ENCODE measurements around the gene GART. TPM values are rescaled to one million over a fixed set of nuclear protein-coding genes. Genes with fewer than 3 reads are reported as not detected.

GART gene
- total RNA-seq, 4 donors from 2014 or later: 35.8 to 61.8 (median 49.0) TPM

DNA sequence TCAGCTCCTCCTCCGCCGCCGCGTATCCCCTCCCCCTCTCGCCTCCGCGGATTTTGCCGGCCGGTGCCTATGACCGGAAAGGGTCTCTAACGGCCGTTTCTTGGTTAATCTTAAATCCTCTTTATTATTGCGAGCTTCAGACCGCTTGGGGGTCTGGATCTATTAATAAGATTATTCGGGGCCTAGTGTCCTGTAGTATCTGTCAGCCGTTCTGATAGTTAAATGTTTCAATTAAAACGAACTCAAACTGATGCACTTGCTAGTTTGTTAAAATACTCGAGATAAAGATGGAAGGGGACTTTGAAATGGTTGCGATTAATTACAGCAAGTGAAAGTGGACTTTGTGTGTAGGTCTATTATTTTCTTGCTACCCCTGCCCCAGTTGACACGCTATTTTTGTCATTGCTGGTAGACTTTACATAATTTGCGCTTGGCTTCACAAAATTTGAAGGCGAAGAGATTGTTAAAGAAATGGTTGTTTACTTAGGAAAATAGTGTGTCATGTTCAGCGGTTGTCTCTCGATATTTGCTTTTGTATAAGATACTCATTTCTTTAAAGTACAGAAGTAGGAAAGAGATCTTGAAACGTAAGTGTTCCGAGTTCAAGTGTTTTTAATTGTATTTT lies 1.7 kb upstream of the GART start:
- Histone ChIP-seq H3K27ac (replicated peaks in 1 of 4) (peak overlapping the region; percentile 96 to 99 (median 98)), H3K9me3 (no peaks in the 10 kb centered on the region), H3K4me1 (peaks cover 34 to 52% (median 51%) of the 10 kb centered on the region in 4 donors), H3K36me3 (peaks cover 18 to 34% (median 26%) of the 10 kb centered on the region in 4 donors), H3K4me3 (peak overlapping the region; percentile 72 to 81 (median 75)), H3K27me3 (no peaks in the 10 kb centered on the region)
- under 1% methylated on average over 26 of the region's 26 CpGs for WGBS
- no peak for DNase-seq (ENCODE audit: extremely low spot score)
- TF ChIP-seq POLR2AphosphoS5 (IDR thresholded peaks at IDR 0.05): no peak
- no peak for TF ChIP-seq POLR2A (IDR thresholded peaks at IDR 0.05; ENCODE audit: low read depth)
- TF ChIP-seq EP300 (IDR thresholded peaks at IDR 0.05): no peak
- TF ChIP-seq, protein P1, sequence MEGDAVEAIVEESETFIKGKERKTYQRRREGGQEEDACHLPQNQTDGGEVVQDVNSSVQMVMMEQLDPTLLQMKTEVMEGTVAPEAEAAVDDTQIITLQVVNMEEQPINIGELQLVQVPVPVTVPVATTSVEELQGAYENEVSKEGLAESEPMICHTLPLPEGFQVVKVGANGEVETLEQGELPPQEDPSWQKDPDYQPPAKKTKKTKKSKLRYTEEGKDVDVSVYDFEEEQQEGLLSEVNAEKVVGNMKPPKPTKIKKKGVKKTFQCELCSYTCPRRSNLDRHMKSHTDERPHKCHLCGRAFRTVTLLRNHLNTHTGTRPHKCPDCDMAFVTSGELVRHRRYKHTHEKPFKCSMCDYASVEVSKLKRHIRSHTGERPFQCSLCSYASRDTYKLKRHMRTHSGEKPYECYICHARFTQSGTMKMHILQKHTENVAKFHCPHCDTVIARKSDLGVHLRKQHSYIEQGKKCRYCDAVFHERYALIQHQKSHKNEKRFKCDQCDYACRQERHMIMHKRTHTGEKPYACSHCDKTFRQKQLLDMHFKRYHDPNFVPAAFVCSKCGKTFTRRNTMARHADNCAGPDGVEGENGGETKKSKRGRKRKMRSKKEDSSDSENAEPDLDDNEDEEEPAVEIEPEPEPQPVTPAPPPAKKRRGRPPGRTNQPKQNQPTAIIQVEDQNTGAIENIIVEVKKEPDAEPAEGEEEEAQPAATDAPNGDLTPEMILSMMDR (IDR thresholded peaks at IDR 0.05): no peak
- intact Hi-C loops (cut with DNase I): loop anchor here (5.0 kb wide), 1 partner anchor 61 kb away; no protein-coding TSS in a partner anchor

DNA sequence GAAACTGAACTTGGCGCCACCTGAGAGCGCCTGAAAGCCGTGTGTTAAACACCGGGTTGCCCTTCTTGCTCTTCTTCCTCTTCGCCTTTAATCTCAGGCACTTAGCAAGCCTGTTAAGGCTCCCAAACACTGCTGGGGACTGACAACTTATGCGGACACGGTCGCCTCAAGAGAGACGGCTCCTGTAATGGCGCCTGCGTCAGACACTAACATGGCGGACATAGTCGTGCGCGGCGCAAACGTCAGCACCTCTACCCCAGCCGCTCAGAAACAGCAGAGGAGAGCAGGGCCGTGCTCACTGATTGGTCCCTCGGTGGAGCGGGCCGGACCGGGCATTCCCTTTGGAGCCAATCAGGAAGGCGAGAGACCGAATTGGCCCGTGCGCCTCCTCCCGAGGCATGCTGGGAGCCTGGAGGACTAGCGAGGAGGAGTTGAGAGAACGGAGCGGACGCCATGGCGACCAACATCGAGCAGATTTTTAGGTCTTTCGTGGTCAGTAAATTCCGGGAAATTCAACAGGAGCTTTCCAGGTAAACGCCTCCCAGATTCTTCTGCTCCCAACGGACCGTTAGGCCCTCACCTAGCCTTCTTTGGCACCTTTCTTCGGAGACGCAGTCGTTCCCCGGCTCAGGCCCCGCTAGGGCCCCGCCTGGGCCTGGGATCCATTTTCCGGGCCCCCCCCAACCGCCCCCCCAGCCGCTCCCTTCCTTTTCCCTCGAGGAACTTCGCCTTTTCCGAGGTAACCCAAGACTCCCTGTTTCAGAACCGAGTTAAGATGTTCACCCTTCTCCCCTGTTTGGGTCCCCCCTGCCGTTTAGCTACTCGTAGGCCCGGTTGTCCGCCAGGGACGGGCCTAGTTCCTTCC lies 955 bp upstream of the GART start, which contains the start of gene SON:
Gene SON, plus strand, starts transcription at position 399 of the 865 bp plus-strand sequence. Its CDS starts 55 bp downstream, at position 454.
- intact Hi-C loops (cut with DNase I): loop anchor here (5.0 kb wide), 1 partner anchor 61 kb away; no protein-coding TSS in a partner anchor
- H3K4me1 ChIP-seq: peaks cover 34 to 51% (median 47%) of the 10 kb centered on the region in 4 donors
- H3K27me3 ChIP-seq: no peaks in the 10 kb centered on the region
- H3K27ac ChIP-seq (replicated peaks in 1 of 4): peak within 1 kb of the TSS; percentile 96 to 99 (median 98)
- under 1% methylated on average over 24 of the region's 57 CpGs for WGBS
- peak; percentile 100 for DNase-seq (ENCODE audit: extremely low spot score)
- H3K36me3 ChIP-seq: peaks cover 23 to 34% (median 28%) of the 10 kb centered on the region in 4 donors
- no peaks in the 10 kb centered on the region for H3K9me3 ChIP-seq
- H3K4me3 ChIP-seq: peak within 1 kb of the TSS; percentile 72 to 81 (median 75)
- TF ChIP-seq POLR2A (IDR thresholded peaks at IDR 0.05; ENCODE audit: low read depth): peak; percentile 72
- no peak for TF ChIP-seq EP300 (IDR thresholded peaks at IDR 0.05)
- TF ChIP-seq POLR2AphosphoS5 (IDR thresholded peaks at IDR 0.05): peak; percentile 95 to 97
- TF ChIP-seq, protein P1 (IDR thresholded peaks at IDR 0.05): no peak

DNA sequence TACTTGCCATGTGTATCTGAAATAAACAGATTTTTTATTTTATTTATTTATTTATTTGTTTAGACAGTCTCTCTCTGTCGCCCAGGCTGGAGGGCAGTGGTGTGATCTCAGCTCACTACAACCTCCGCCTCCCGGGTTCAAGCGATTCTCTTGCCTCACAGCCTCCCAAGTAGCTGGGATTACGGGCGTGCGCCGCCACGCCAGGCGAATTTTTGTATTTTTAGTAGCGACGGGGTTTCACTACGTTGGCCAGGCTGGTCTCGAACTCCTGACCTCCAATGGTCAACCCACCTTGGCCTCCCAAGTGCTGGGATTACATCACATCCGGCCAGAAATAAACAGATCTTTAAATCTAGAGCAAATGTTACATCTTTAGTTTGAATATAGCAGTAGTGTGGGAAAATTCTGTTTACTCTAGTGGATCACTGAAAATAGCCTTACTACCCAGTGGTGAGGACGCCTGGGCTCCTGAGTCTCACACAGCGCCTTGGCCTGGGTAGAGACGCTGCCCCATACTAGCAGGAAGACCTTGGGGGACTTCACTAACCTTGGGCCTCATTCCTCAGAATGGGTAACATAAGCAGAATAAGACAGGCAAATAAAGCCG lies 709 bp downstream of the GART start:
- DNase-seq (ENCODE audit: extremely low spot score): no peak
- Histone ChIP-seq H3K4me3 (peak overlapping the region; percentile 72 to 81 (median 75)), H3K4me1 (peaks cover 29 to 42% (median 39%) of the 10 kb centered on the region in 4 donors), H3K27ac (replicated peaks in 1 of 4) (peak overlapping the region; percentile 96 to 99 (median 98)), H3K27me3 (no peaks in the 10 kb centered on the region), H3K36me3 (peaks cover 8 to 34% (median 26%) of the 10 kb centered on the region in 4 donors), H3K9me3 (no peaks in the 10 kb centered on the region)
- TF ChIP-seq EP300 (IDR thresholded peaks at IDR 0.05) (no peak), POLR2A (IDR thresholded peaks at IDR 0.05; ENCODE audit: low read depth) (no peak), POLR2AphosphoS5 (IDR thresholded peaks at IDR 0.05) (no peak)
- TF ChIP-seq, protein P1 (IDR thresholded peaks at IDR 0.05): no peak
- intact Hi-C loops (cut with DNase I): loop anchor here (5.0 kb wide), 1 partner anchor 59 kb away; no protein-coding TSS in a partner anchor
- WGBS: 35% methylated on average over 19 of the region's 19 CpGs

DNA sequence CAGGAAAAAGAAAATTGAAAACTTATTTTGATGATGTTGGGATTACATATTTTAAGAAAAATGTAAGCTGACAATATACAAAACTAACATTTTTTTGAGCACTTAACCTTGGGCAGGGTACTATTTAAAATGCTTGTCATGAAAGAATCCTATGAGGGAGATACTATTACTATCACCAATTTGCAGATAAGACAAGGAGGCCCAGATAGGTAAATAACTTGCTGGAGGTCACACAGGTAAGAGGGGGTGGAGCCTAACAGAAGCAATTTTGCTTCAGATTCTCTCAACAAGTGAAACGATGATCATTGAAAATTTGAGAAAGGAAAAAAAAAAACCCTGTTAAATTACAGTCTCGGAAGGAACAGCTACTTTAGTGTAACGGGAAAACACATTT lies 1.2 kb downstream of the GART start:
- Histone ChIP-seq H3K4me3 (peak overlapping the region; percentile 72 to 81 (median 75)), H3K9me3 (no peaks in the 10 kb centered on the region), H3K4me1 (peaks cover 26 to 37% (median 34%) of the 10 kb centered on the region in 4 donors), H3K27me3 (no peaks in the 10 kb centered on the region), H3K27ac (replicated peaks in 1 of 4) (peak overlapping the region in 3 of 4 donors; percentile 96 to 99 (median 97)), H3K36me3 (peaks cover 7 to 37% (median 28%) of the 10 kb centered on the region in 4 donors)
- TF ChIP-seq POLR2A (IDR thresholded peaks at IDR 0.05; ENCODE audit: low read depth) (no peak), POLR2AphosphoS5 (IDR thresholded peaks at IDR 0.05) (no peak), EP300 (IDR thresholded peaks at IDR 0.05) (no peak)
- TF ChIP-seq, protein P1 (IDR thresholded peaks at IDR 0.05): no peak
- intact Hi-C loops (cut with DNase I): loop anchor here (5.0 kb wide), 1 partner anchor 58 kb away; no protein-coding TSS in a partner anchor
- DNase-seq (ENCODE audit: extremely low spot score): no peak
- WGBS: 81% methylated on average over 3 of the region's 3 CpGs
